SU-DHL-6 (cell line): ENCODE measurements around the gene CLDN11.

Experiments used
- H2AFZ ChIP-seq: fragments of 200-600 bp; sonication (generic); 2 replicates; pipeline ENCODE4 v1.6.1; 2014; ENCODE audit warnings: low read depth, mild to moderate bottlenecking, moderate library complexity, mixed read lengths, antibody characterized with exemption, low read length; ENCODE audit not compliant: severe bottlenecking
- H3F3A ChIP-seq: fragments of 200-600 bp; shearing (Covaris generic); 2 replicates; pipeline ENCODE4 v1.6.0; 2016; ENCODE audit warnings: antibody characterized with exemption, mild to moderate bottlenecking; ENCODE audit not compliant: insufficient read depth
- H3K27ac ChIP-seq: fragments of 200-600 bp; sonication (generic); 2 replicates; pipeline ENCODE4 v1.5.1; 2016; ENCODE audit warnings: low read depth, mild to moderate bottlenecking, low read length, moderate library complexity, mixed read lengths
- H3K27me3 ChIP-seq: fragments of 200-600 bp; sonication (generic), shearing (Covaris generic); 2 replicates; pipeline ENCODE4 v1.6.0; 2014; ENCODE audit warnings: mild to moderate bottlenecking, low read length
- H3K36me3 ChIP-seq: fragments of 200-600 bp; sonication (generic); 2 replicates; pipeline ENCODE4 v1.6.1; 2014; ENCODE audit warnings: mild to moderate bottlenecking, low read length, mixed read lengths
- H3K4me2 ChIP-seq: fragments of 300-600, 200-600 bp; shearing (Covaris generic), sonication (generic); 2 replicates; pipeline ENCODE4 v1.6.0; 2014; ENCODE audit warnings: low read length, low read depth, mild to moderate bottlenecking; ENCODE audit not compliant: poor library complexity, severe bottlenecking
- H3K4me3 ChIP-seq: fragments of 200-600 bp; sonication (generic); 2 replicates; pipeline ENCODE4 v1.5.1; 2014; ENCODE audit warnings: antibody characterized with exemption, low read length, mild to moderate bottlenecking, mixed read lengths; ENCODE audit not compliant: insufficient read depth, poor library complexity, severe bottlenecking
- H3K79me2 ChIP-seq: fragments of 200-600 bp; sonication (generic); 2 replicates; pipeline ENCODE4 v1.6.1; 2014; ENCODE audit warnings: mild to moderate bottlenecking, low read length, moderate library complexity; ENCODE audit not compliant: insufficient read depth
- H3K9ac ChIP-seq: fragments of 200-600 bp; sonication (generic); 2 replicates; pipeline ENCODE4 v1.7.0; 2014; ENCODE audit warnings: mild to moderate bottlenecking, low read length
- H3K9me2 ChIP-seq: fragments of 200-600 bp; sonication (generic); replicated peaks from 2 replicates; pipeline ENCODE4 v1.6.1; 2014; ENCODE audit warnings: low read length; ENCODE audit not compliant: insufficient read depth
- H3K9me3 ChIP-seq: fragments of 200-600 bp; sonication (generic); 2 replicates; pipeline ENCODE4 v1.6.1; 2014; ENCODE audit warnings: low read length, mixed read lengths; ENCODE audit not compliant: insufficient read depth
- H4K20me1 ChIP-seq: fragments of 200-600 bp; sonication (generic); 2 replicates; pipeline ENCODE4 v1.6.1; 2014; ENCODE audit warnings: low read depth, mild to moderate bottlenecking, antibody characterized with exemption, low read length, moderate library complexity, mixed read lengths
- EZH2phosphoT487 ChIP-seq: fragments of 200-600 bp; sonication (generic), shearing (Covaris generic); conservative IDR thresholded peaks from 2 replicates; pipeline ENCODE4 v1.6.1; 2018; ENCODE audit warnings: mild to moderate bottlenecking, antibody characterized with exemption, low read length, moderate library complexity, mixed read lengths
- TF ChIP-seq, protein P1 (sequence below): fragments of 200-600 bp; sonication (generic); IDR thresholded peaks from one replicate; pipeline ENCODE4 v1.5.1; 2017; ENCODE audit warnings: antibody characterized with exemption, mild to moderate bottlenecking, low read length, moderate library complexity; ENCODE audit not compliant: insufficient read depth, poor library complexity, severe bottlenecking

Gene CLDN11

DNA sequence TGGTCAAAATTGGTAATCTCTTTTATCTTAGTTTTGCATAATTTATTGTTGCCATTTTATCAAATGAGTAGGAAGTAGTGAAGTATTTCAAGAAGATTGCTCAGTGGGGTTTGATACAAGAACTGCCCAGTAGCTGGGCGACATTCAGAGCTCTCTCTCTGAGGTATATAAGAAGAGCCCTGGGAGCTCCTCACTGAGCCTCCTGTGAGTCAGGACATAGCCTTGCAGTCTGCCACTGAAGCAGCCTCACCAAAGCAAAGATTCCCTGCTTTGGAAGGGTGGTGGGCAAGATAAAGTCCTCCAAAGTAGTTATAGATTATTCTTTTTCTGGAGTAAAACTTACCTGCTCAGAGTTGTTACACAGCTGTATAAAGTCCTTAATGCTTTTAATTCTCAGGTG lies 35.1 kb upstream of the CLDN11 start:
- Histone ChIP-seq H2AFZ (no peak overlapping the region), H4K20me1 (peaks cover 3% of the 10 kb centered on the region; the same call in 1 of the 2 replicates), H3F3A (peaks cover 3% of the 10 kb centered on the region; the same call in 1 of the 2 replicates), H3K4me3 (no peak overlapping the region), H3K9me2 (no peaks in the 10 kb centered on the region), H3K79me2 (peaks cover 45% of the 10 kb centered on the region), H3K9ac (no peak overlapping the region), H3K36me3 (peaks cover 38% of the 10 kb centered on the region), H3K4me2 (no peak overlapping the region), H3K27me3 (no peaks in the 10 kb centered on the region), H3K27ac (no peak overlapping the region), H3K9me3 (no peaks in the 10 kb centered on the region)
- TF ChIP-seq, protein P1, sequence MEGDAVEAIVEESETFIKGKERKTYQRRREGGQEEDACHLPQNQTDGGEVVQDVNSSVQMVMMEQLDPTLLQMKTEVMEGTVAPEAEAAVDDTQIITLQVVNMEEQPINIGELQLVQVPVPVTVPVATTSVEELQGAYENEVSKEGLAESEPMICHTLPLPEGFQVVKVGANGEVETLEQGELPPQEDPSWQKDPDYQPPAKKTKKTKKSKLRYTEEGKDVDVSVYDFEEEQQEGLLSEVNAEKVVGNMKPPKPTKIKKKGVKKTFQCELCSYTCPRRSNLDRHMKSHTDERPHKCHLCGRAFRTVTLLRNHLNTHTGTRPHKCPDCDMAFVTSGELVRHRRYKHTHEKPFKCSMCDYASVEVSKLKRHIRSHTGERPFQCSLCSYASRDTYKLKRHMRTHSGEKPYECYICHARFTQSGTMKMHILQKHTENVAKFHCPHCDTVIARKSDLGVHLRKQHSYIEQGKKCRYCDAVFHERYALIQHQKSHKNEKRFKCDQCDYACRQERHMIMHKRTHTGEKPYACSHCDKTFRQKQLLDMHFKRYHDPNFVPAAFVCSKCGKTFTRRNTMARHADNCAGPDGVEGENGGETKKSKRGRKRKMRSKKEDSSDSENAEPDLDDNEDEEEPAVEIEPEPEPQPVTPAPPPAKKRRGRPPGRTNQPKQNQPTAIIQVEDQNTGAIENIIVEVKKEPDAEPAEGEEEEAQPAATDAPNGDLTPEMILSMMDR: no peak
- no peak for TF ChIP-seq EZH2phosphoT487

DNA sequence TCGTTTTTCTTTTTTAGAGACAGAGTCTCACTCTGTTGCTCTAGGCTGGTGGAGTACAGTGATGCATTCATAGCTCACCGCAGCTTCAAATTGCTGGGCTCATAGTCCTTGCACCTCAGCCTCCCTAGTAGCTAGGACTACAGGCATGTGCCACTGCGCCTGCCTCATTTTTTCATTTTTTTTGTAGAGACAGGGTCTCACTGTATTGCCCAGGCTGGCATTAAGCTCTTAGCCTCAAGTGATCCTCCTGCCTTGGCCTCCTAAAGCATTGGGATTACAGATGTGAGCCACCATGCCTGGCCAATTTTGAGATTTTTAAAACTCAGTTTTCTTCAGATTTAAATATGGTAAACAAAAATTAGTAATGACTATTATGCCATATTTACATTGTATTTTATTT lies 32.2 kb upstream of the CLDN11 start:
- peaks cover 3% of the 10 kb centered on the region; the same call in 1 of the 2 replicates for H3F3A ChIP-seq
- peaks cover 24% of the 10 kb centered on the region for H3K79me2 ChIP-seq

DNA sequence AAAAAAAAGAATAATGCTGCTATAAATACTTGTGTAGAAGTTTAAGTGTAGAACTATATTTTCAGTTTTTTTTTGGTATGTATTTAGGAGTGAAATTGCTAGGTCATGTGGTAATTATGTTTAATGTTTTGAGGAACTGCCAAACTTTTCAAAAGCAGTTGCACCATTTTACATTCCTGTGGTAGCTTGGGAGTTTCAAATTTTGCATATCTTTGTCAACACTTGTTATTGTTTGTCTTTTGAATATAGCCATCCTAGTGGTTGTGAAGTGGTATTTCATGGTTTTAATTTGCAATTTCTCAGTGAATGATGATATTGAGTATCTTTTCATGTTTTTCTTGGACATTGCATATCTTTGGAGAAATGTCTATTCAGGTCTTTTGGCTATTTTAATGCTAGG lies 30.7 kb upstream of the CLDN11 start:
- Histone ChIP-seq H3F3A (peaks cover 9% of the 10 kb centered on the region; the same call in 1 of the 2 replicates), H3K9me2 (no peaks in the 10 kb centered on the region), H3K27ac (no peak overlapping the region), H3K9ac (no peak overlapping the region), H3K9me3 (no peaks in the 10 kb centered on the region), H4K20me1 (no peaks in the 10 kb centered on the region), H3K79me2 (peaks cover 21% of the 10 kb centered on the region), H2AFZ (no peak overlapping the region), H3K36me3 (peaks cover 65% of the 10 kb centered on the region), H3K4me3 (no peak overlapping the region), H3K27me3 (no peaks in the 10 kb centered on the region), H3K4me2 (no peak overlapping the region)
- TF ChIP-seq, protein P1: no peak
- TF ChIP-seq EZH2phosphoT487: no peak

More for the DNA sequence above, 32.2 kb upstream of the CLDN11 start:
- H4K20me1 ChIP-seq: no peaks in the 10 kb centered on the region
- no peak overlapping the region for H3K4me3 ChIP-seq
- no peak overlapping the region for H3K27ac ChIP-seq
- H3K9me2 ChIP-seq: no peaks in the 10 kb centered on the region
- no peak overlapping the region for H2AFZ ChIP-seq
- H3K9ac ChIP-seq: no peak overlapping the region
- H3K4me2 ChIP-seq: no peak overlapping the region
- no peaks in the 10 kb centered on the region for H3K9me3 ChIP-seq
- H3K36me3 ChIP-seq: peaks cover 53% of the 10 kb centered on the region
- no peaks in the 10 kb centered on the region for H3K27me3 ChIP-seq
- no peak for TF ChIP-seq EZH2phosphoT487

DNA sequence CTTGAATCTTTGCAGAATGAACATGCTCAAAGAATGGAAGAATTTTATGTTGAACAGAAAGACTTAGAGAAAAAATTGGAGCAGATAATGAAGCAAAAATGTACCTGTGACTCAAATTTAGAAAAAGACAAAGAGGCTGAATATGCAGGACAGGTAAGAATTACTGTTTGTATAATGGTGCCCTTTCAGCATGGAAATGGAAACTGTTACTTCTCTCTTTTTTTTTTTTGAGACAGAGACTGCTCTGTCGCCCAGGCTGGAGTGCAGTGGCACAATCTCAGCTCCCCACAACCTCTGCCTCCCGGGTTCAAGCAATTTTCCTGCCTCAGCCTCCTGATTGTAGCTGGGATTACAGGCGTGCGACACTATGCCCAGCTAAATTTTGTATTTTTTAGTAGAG lies 27.6 kb upstream of the CLDN11 start:
- Histone ChIP-seq H3K9me3 (no peaks in the 10 kb centered on the region), H3K4me2 (no peak overlapping the region), H3K79me2 (no peaks in the 10 kb centered on the region; the same call in 1 of the 2 replicates), H3F3A (peaks cover 11% of the 10 kb centered on the region; the same call in 1 of the 2 replicates), H3K9ac (no peak overlapping the region), H3K9me2 (no peaks in the 10 kb centered on the region), H3K27ac (no peak overlapping the region), H3K4me3 (no peak overlapping the region), H2AFZ (no peak overlapping the region), H4K20me1 (no peaks in the 10 kb centered on the region; the same call in 1 of the 2 replicates), H3K36me3 (peaks cover 65% of the 10 kb centered on the region), H3K27me3 (no peaks in the 10 kb centered on the region)
- TF ChIP-seq, protein P1: no peak
- TF ChIP-seq EZH2phosphoT487: no peak
